GM12801 (cell line): ENCODE results near the gene TMEM100.

Experiments used
- CTCF ChIP-seq: IDR thresholded peaks from one replicate; pipeline ENCODE4 v1.5.1; 2011; ENCODE audit warnings: control low read depth; ENCODE audit not compliant: insufficient read length; ENCODE audit errors: extremely low read depth

The TMEM100 gene

GRCh38 chr17:55722742-55723487 is at the start of gene TMEM100:
TMEM100 (minus strand) TSS chr17:55722864; CDS start chr17:55721070, 1,794 bp downstream.
- no peak for TF ChIP-seq CTCF

- no peak for TF ChIP-seq CTCF
Observed at GRCh38 chr17:55772086-55772485, 49.4 kb upstream of the TMEM100 start.

GRCh38 chr17:55770196-55770870 is 47.7 kb upstream of the TMEM100 start:
- no peak for TF ChIP-seq CTCF

GRCh38 chr17:55769625-55770000 is 46.9 kb upstream of the TMEM100 start:
- no peak for TF ChIP-seq CTCF

GRCh38 chr17:55768936-55769624 is 46.4 kb upstream of the TMEM100 start:
- TF ChIP-seq CTCF: no peak

GRCh38 chr17:55765472-55765871 is 42.8 kb upstream of the TMEM100 start:
- TF ChIP-seq CTCF: no peak

GRCh38 chr17:55764610-55765009 is 41.9 kb upstream of the TMEM100 start:
- no peak for TF ChIP-seq CTCF
